AG04450 (cell line): ENCODE measurements around the gene GPX4. TPM values are rescaled to one million over a fixed set of nuclear protein-coding genes. Genes with fewer than 3 reads are reported as not detected.

Experiments used
- CTCF ChIA-PET: fragments of 300-600, 350-600 bp; formaldehyde crosslinking; extraction: SDS; loops from one replicate; lab custom pipeline; 2022; ENCODE audit warnings: antibody characterized with exemption, inconsistent platforms; lab: Charles Lee
- POLR2A ChIA-PET: fragments of 350-600 bp; formaldehyde crosslinking; extraction: SDS; loops from one replicate; lab custom pipeline; 2021; ENCODE audit warnings: antibody characterized with exemption, inconsistent platforms; lab: Yijun Ruan, JAX
- DNase-seq: peaks from one replicate; pipeline ENCODE4 v3.0.0-alpha.2; 2011; ENCODE audit warnings: low read depth, low spot score
- H3K27ac ChIP-seq: one replicate; pipeline ENCODE4 v1.5.1; 2012; ENCODE audit warnings: low read depth, low read length, control low read depth
- H3K27me3 ChIP-seq: one replicate; pipeline ENCODE4 v1.6.0; 2012; ENCODE audit warnings: low read length; ENCODE audit not compliant: control insufficient read depth, insufficient read depth
- H3K4me3 ChIP-seq: 2 replicates; pipeline ENCODE4 v1.5.1; 2011; ENCODE audit warnings: mild to moderate bottlenecking, low read depth, low read length, control low read depth
- H3K9me3 ChIP-seq: 2 replicates; pipeline ENCODE4 v1.5.1; 2012; ENCODE audit warnings: low read length; ENCODE audit not compliant: control insufficient read depth, insufficient read depth
- polyA plus RNA-seq: library from polyadenylated mRNA; depleted of rRNA; stranded (reverse); fragments of >200 nt; gene quantifications from 2 replicates; pipeline ENCODE4 v1.2.3, GENCODE V29; 2011
- TF ChIP-seq, protein P1 (sequence below): IDR thresholded peaks from 2 replicates; pipeline ENCODE4 v1.5.1; 2011; ENCODE audit warnings: low read depth, low read length, control low read depth, inconsistent platforms

GPX4 gene
- polyA plus RNA-seq, 1 experiment: 627 TPM

DNA sequence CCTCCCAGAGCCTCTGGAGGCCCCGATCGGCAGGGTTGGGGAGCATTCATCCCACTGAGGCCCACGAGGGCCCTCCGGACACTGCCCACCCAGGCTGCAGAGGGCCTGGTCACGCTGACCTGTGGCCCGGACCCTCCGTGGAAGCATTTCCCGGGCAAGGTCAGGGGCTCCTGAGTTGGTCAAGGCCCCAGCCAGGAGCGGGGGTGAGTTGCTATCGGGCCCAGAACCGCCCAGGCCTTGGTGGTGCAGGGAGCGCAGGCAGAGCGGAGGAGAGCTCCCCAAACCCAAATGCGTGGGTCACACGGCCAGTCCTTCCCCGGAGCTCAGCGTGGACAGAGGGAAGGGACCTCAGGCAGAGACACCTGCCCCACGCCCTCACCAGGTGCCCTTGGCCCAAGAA is 25.7 kb downstream of the GPX4 start:
- Histone ChIP-seq H3K27ac (no peak overlapping the region), H3K9me3 (peaks cover 8% of the 10 kb centered on the region; the same call in 1 of the 2 replicates), H3K27me3 (no peaks in the 10 kb centered on the region), H3K4me3 (no peak overlapping the region)
- TF ChIP-seq, protein P1, sequence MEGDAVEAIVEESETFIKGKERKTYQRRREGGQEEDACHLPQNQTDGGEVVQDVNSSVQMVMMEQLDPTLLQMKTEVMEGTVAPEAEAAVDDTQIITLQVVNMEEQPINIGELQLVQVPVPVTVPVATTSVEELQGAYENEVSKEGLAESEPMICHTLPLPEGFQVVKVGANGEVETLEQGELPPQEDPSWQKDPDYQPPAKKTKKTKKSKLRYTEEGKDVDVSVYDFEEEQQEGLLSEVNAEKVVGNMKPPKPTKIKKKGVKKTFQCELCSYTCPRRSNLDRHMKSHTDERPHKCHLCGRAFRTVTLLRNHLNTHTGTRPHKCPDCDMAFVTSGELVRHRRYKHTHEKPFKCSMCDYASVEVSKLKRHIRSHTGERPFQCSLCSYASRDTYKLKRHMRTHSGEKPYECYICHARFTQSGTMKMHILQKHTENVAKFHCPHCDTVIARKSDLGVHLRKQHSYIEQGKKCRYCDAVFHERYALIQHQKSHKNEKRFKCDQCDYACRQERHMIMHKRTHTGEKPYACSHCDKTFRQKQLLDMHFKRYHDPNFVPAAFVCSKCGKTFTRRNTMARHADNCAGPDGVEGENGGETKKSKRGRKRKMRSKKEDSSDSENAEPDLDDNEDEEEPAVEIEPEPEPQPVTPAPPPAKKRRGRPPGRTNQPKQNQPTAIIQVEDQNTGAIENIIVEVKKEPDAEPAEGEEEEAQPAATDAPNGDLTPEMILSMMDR: no peak
- ChIA-PET POLR2A (interaction anchor here (1.3 kb wide), 1 partner anchor 139 kb away, joined by 3 read pairs; the partner anchor contains the start of gene CIRBP), CTCF (interaction anchor here (0.6 kb wide), 1 partner anchor 207 kb away, joined by 8 read pairs; no protein-coding TSS in a partner anchor)
- DNase-seq: no peak

GRCh38 chr19:1130771-1131717 is 27.2 kb downstream of the GPX4 start:
- H3K9me3 ChIP-seq: peaks cover 8% of the 10 kb centered on the region; the same call in 1 of the 2 replicates
- H3K27me3 ChIP-seq: no peaks in the 10 kb centered on the region
- TF ChIP-seq, protein P1: no peak
- peak overlapping the region; percentile 71 for H3K4me3 ChIP-seq
- no peak for DNase-seq
- CTCF ChIA-PET: interaction anchor here (0.5 to 1.6 kb wide), 4 partner anchors 63 to 625 kb away, joined by 3 to 6 read pairs (median 4); no protein-coding TSS in a partner anchor
- H3K27ac ChIP-seq: peak overlapping the region; percentile 90
- POLR2A ChIA-PET: interaction anchor here (0.6 to 1.6 kb wide), 5 partner anchors 18 to 138 kb away, joined by 3 to 5 read pairs (median 4); partner anchors contain the start of gene CIRBP

DNA sequence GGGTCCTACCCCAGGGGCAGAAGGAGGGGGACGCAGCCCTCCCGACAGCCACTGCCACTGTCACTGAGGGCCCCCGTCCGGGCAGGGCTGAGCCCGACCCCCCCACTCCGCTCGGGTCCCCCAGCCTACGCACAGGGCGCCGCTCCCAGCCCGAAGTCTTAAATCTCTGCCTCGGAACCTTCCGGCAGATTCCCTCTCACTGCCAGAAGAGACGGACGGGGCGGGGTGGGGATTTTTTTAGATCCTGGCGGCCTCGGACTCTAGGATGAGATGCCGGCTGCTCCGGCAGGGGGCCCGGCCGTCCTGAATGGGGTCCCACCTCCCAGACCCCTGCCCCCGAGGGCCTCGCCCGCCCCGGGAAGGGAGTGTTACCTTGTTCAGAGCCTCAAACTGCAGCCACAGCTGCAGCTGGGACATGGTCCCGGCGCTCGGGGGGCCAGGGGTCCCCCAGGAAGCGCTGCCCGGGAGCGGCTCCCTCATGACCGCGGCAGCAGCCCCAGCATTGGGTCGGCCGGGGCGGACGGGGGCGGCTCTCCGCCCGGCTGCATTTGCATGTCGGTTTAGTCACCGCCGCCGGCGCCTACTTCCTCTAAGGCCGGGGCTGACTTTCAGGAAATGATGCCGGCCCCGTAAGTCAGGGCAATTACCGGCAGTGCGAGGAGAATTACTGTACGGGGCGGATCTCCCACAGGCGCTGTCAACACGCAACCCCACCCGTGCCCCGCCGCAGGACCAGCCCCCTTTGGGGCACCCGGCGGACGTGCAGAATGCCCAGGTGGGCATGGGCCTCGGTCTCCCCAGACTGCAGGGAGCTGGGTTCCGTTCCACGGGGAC is 28.1 kb downstream of the GPX4 start:
- H3K9me3 ChIP-seq: peaks cover 8% of the 10 kb centered on the region; the same call in 1 of the 2 replicates
- DNase-seq: peak; percentile 43
- TF ChIP-seq, protein P1: peak; percentile 29; the same call in 1 of the 2 replicates
- ChIA-PET POLR2A (interaction anchor here (0.6 to 1.6 kb wide), 4 partner anchors 19 to 135 kb away, joined by 3 to 5 read pairs (median 4); no protein-coding TSS in a partner anchor), CTCF (interaction anchor here (0.6 to 1.6 kb wide), 3 partner anchors 62 to 626 kb away, joined by 3 to 6 read pairs (median 6); no protein-coding TSS in a partner anchor)
- H3K27ac ChIP-seq: peak overlapping the region; percentile 90
- no peaks in the 10 kb centered on the region for H3K27me3 ChIP-seq
- H3K4me3 ChIP-seq: peak overlapping the region; percentile 71

- Histone ChIP-seq H3K27me3 (no peaks in the 10 kb centered on the region), H3K27ac (peak overlapping the region; percentile 90), H3K9me3 (peaks cover 8% of the 10 kb centered on the region; the same call in 1 of the 2 replicates), H3K4me3 (peak overlapping the region; percentile 71)
- CTCF ChIA-PET: interaction anchor here (1.5 kb wide), 1 partner anchor 19 kb away, joined by 6 read pairs; no protein-coding TSS in a partner anchor
- POLR2A ChIA-PET: interaction anchor here (0.6 to 1.1 kb wide), 2 partner anchors 19 to 134 kb away, joined by 3 to 4 read pairs; no protein-coding TSS in a partner anchor
- TF ChIP-seq, protein P1: no peak
- DNase-seq: no peak
Observed at GRCh38 chr19:1132552-1133383, 29.0 kb downstream of the GPX4 start.
